ENCODE measurements around the gene AGBL5. TPM values are rescaled to one million over a fixed set of nuclear protein-coding genes. Genes with fewer than 3 reads are reported as not detected.

AGBL5 gene
- total RNA-seq, 1 experiment from 2014 or later, result 40.0 TPM

GRCh38 chr2:27080603-27080936, 29.1 kb downstream of the AGBL5 start:
- Histone ChIP-seq H3K4me2 (ENCODE audit: low read length) (peak overlapping the region; percentile 81; the same call in 1 of the 2 replicates), H3K4me3 (replicated peaks in 1 of 2; ENCODE audit: low read depth in 1 of 2, low read length in 2 of 2) (no peak overlapping the region), H3K27me3 (ENCODE audit: insufficient read depth, low read length) (no peaks in the 10 kb centered on the region), H4K20me1 (ENCODE audit: insufficient read depth) (no peaks in the 10 kb centered on the region), H3K79me2 (ENCODE audit: insufficient read depth, low read length) (no peaks in the 10 kb centered on the region), H3K4me1 (ENCODE audit: control insufficient read depth in 1 of 2, insufficient read depth in 2 of 2, low read length in 2 of 2) (peaks cover 13 to 22% of the 10 kb centered on the region in 2 experiments), H3K9ac (ENCODE audit: low read length) (no peak overlapping the region), H3K27ac (ENCODE audit: low read depth, low read length) (peak overlapping the region; percentile 28; the same call in 1 of the 2 replicates), H2AFZ (ENCODE audit: low read depth, low read length, poor library complexity, severe bottlenecking) (no peak overlapping the region), H3K9me3 (ENCODE audit: control insufficient read depth in 1 of 2, insufficient read depth in 1 of 2, low read depth in 1 of 2, low read length in 2 of 2) (no peaks in the 10 kb centered on the region), H3K36me3 (ENCODE audit: control insufficient read depth in 1 of 2, insufficient read depth in 2 of 2, low read length in 2 of 2) (no peaks in the 10 kb centered on the region), H3K9me2 (ENCODE audit: insufficient read depth) (no peaks in the 10 kb centered on the region)
- no TSS peak for BruUV-seq (replicated peaks)
- POLR2A ChIA-PET, result interaction anchor here (0.6 to 1.3 kb wide), 3 partner anchors 9 to 119 kb away, joined by 3 to 6 read pairs (median 3); partner anchors contain the start of gene OST4
- no peak for DNase-seq (ENCODE audit: low read depth, low spot score)
- RAD21 ChIA-PET (ENCODE audit: low non-redundant PET in 1 of 2, low total read pairs in 2 of 2, uncharacterized antibody in 2 of 2, unreplicated experiment in 2 of 2), result no interaction called here
- intact Hi-C loops (cut with micrococcal nuclease), result no loop called here
- ATAC-seq, result no peak
- CTCF ChIA-PET, result interaction anchor here (0.6 to 1.3 kb wide), 6 partner anchors 8 to 155 kb away, joined by 3 to 6 read pairs (median 3); partner anchors contain the start of genes AGBL5 and OST4
- TF ChIP-seq ELF1 (IDR thresholded peaks at IDR 0.05; ENCODE audit: borderline replicate concordance, low read depth) (no peak), SRF (IDR thresholded peaks at IDR 0.05; ENCODE audit: low read depth) (no peak), YY1 (IDR thresholded peaks at IDR 0.05; ENCODE audit: extremely low read depth, insufficient replicate concordance, low read depth, low read length) (no peak), SIN3A (IDR thresholded peaks at IDR 0.05; ENCODE audit: low read depth) (no peak), POLR2A (IDR thresholded peaks at IDR 0.05; ENCODE audit: borderline replicate concordance, extremely low read depth, insufficient read depth, insufficient read length) (no peak), RAD21 (IDR thresholded peaks at IDR 0.05; ENCODE audit: low read depth) (no peak), ZFX (IDR thresholded peaks at IDR 0.05) (no peak), CBX3 (IDR thresholded peaks at IDR 0.05; ENCODE audit: low read depth) (no peak), REST (IDR thresholded peaks at IDR 0.05; ENCODE audit: low read depth) (no peak), EZH2phosphoT487 (IDR thresholded peaks at IDR 0.05; ENCODE audit: borderline replicate concordance) (no peak)

All from HCT116 (cell line).